ENCODE results near the gene AUTS2. TPM values are rescaled to one million over a fixed set of nuclear protein-coding genes. Genes with fewer than 3 reads are reported as not detected.

Gene AUTS2
- total and polyA plus RNA-seq, 10 of the 15 experiments (the other 5 are each of a cell fraction or from before 2014, with no cell fraction given), result 6.4 to 55.6 (median 21.6) TPM

DNA sequence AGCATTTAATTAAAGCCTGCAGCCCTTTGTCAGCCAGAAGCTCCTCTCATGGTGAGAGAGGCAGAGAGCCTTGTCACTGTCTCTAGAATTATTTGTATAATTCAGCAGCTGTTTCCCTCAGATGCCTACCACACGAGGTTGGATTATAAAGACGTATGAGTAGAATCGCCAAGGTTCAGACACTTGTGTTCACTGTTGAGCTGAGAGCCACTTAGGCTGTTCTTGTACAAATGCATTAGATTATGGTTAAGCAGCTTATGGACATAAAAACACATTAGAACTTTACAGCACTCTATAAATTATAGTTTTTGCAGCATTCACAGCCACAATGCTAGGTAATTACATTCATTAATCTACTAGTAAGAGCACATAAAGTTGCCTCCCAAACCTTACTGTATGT lies 282.6 kb downstream of the AUTS2 start:
- peak overlapping the region; percentile 46; the same call in 1 of the 2 replicates for H3K9ac ChIP-seq (ENCODE audit: control insufficient read depth, insufficient read depth, low read length)
- H3K4me2 ChIP-seq (ENCODE audit: control insufficient read depth, insufficient read depth), result peak overlapping the region; percentile 66
- H3K4me3 ChIP-seq, result no peak overlapping the region
- no peaks in the 10 kb centered on the region for H4K20me1 ChIP-seq (ENCODE audit: control insufficient read depth, insufficient read depth)
- BruUV-seq (replicated peaks), result no TSS peak
- ChIA-PET SMC1A (ENCODE audit: uncharacterized antibody, unreplicated experiment) (interaction anchor here (0.7 to 1.7 kb wide), 5 partner anchors 13 to 278 kb away, joined by 3 to 8 read pairs (median 4); no protein-coding TSS in a partner anchor), POLR2A (interaction anchor here (1.1 kb wide), 1 partner anchor 74 kb away, joined by 8 read pairs; no protein-coding TSS in a partner anchor), RAD21 (ENCODE audit: unreplicated experiment) (interaction anchor here (1.0 to 3.6 kb wide), 7 partner anchors 8 to 141 kb away, joined by 3 to 16 read pairs (median 3); no protein-coding TSS in a partner anchor), CTCF (interaction anchor here (1.5 to 1.7 kb wide), 2 partner anchors 15 to 22 kb away, joined by 5 to 8 read pairs; no protein-coding TSS in a partner anchor)
- ATAC-seq, result peak; percentile 23; the same call in 2 of the 3 replicates
- peaks cover 22% of the 10 kb centered on the region for H3K4me1 ChIP-seq (ENCODE audit: control insufficient read depth, insufficient read depth, low read length)
- peak overlapping the region; percentile 53 for H3K27ac ChIP-seq (ENCODE audit: control insufficient read depth, insufficient read depth)
- no peaks in the 10 kb centered on the region for H3K27me3 ChIP-seq (replicated peaks in 1 of 2; ENCODE audit: control insufficient read depth in 2 of 2, insufficient read depth in 2 of 2, low read length in 1 of 2)
- 0 out of 4 replicates have a peak, but pooled peaks cover 0 to 5% of the 10 kb centered on the region in 2 experiments for H3K36me3 ChIP-seq (ENCODE audit: control insufficient read depth in 2 of 2, insufficient read depth in 2 of 2, low read length in 1 of 2)
- peaks cover 2% of the 10 kb centered on the region for H3K79me2 ChIP-seq (ENCODE audit: control insufficient read depth, insufficient read depth, low read length)
- DNase-seq (ENCODE audit: low read depth, low spot score), result no peak
- no peak for TF ChIP-seq EGR1 (IDR thresholded peaks at IDR 0.05; ENCODE audit: borderline replicate concordance in 1 of 2, low read depth in 2 of 2, low read length in 2 of 2)
- no peak for TF ChIP-seq PML (IDR thresholded peaks at IDR 0.05; ENCODE audit: low read length)
- TF ChIP-seq POU2F2 (IDR thresholded peaks at IDR 0.05; ENCODE audit: borderline replicate concordance, low read depth, low read length), result no peak
- TF ChIP-seq ZNF384 (IDR thresholded peaks at IDR 0.05; ENCODE audit: borderline replicate concordance, low read depth, low read length), result no peak
- no peak for TF ChIP-seq SIN3A (IDR thresholded peaks at IDR 0.05; ENCODE audit: low read depth, low read length)
- TF ChIP-seq RBBP5 (conservative IDR thresholded peaks at IDR 0.05), result no peak
- TF ChIP-seq IKZF2 (IDR thresholded peaks at IDR 0.05), result no peak
- TF ChIP-seq NBN (IDR thresholded peaks at IDR 0.05), result no peak
- TF ChIP-seq CBX3 (IDR thresholded peaks at IDR 0.05; ENCODE audit: borderline replicate concordance, low read depth), result no peak
- no peak for TF ChIP-seq SMC3 (IDR thresholded peaks at IDR 0.05; ENCODE audit: borderline replicate concordance, low read length)
- TF ChIP-seq, protein P1, sequence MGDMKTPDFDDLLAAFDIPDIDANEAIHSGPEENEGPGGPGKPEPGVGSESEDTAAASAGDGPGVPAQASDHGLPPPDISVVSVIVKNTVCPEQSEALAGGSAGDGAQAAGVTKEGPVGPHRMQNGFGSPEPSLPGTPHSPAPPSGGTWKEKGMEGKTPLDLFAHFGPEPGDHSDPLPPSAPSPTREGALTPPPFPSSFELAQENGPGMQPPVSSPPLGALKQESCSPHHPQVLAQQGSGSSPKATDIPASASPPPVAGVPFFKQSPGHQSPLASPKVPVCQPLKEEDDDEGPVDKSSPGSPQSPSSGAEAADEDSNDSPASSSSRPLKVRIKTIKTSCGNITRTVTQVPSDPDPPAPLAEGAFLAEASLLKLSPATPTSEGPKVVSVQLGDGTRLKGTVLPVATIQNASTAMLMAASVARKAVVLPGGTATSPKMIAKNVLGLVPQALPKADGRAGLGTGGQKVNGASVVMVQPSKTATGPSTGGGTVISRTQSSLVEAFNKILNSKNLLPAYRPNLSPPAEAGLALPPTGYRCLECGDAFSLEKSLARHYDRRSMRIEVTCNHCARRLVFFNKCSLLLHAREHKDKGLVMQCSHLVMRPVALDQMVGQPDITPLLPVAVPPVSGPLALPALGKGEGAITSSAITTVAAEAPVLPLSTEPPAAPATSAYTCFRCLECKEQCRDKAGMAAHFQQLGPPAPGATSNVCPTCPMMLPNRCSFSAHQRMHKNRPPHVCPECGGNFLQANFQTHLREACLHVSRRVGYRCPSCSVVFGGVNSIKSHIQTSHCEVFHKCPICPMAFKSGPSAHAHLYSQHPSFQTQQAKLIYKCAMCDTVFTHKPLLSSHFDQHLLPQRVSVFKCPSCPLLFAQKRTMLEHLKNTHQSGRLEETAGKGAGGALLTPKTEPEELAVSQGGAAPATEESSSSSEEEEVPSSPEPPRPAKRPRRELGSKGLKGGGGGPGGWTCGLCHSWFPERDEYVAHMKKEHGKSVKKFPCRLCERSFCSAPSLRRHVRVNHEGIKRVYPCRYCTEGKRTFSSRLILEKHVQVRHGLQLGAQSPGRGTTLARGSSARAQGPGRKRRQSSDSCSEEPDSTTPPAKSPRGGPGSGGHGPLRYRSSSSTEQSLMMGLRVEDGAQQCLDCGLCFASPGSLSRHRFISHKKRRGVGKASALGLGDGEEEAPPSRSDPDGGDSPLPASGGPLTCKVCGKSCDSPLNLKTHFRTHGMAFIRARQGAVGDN (IDR thresholded peaks at IDR 0.05), result no peak
- TF ChIP-seq, protein P2, sequence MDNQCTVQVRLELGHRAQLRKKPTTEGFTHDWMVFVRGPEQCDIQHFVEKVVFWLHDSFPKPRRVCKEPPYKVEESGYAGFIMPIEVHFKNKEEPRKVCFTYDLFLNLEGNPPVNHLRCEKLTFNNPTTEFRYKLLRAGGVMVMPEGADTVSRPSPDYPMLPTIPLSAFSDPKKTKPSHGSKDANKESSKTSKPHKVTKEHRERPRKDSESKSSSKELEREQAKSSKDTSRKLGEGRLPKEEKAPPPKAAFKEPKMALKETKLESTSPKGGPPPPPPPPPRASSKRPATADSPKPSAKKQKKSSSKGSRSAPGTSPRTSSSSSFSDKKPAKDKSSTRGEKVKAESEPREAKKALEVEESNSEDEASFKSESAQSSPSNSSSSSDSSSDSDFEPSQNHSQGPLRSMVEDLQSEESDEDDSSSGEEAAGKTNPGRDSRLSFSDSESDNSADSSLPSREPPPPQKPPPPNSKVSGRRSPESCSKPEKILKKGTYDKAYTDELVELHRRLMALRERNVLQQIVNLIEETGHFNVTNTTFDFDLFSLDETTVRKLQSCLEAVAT (IDR thresholded peaks at IDR 0.05), result no peak
- no peak for TF ChIP-seq GABPA (IDR thresholded peaks at IDR 0.05; ENCODE audit: low read depth)
- no peaks in the 10 kb centered on the region for H3K9me3 ChIP-seq (replicated peaks; ENCODE audit: control insufficient read depth, insufficient read depth, low read length)
- FAIRE-seq, result no peak
- in situ Hi-C loops (cut with MboI), result no loop called here
- peak overlapping the region; percentile 56 for H2AFZ ChIP-seq (ENCODE audit: control insufficient read depth, low read depth, low read length)
- WGBS (ENCODE audit: insufficient coverage, insufficient replicate concordance, low lambda C conversion rate, missing lambda C conversion rate), result 45% methylated on average over 3 of the region's 3 CpGs
- intact Hi-C loops (cut with micrococcal nuclease; ENCODE audit: unreplicated experiment), result no loop called here

Measured in GM12878 (cell line).